Coronary artery (tissue), 2 donors: ENCODE data around the gene PITPNM1.

Experiments used
- DNase-seq: peaks from one replicate; pipeline ENCODE4 v3.0.0-alpha.2; 2017; ENCODE audit warnings: low spot score
- H3K27ac ChIP-seq, 2 donors: fragments of 200-600 bp; sonication (generic); one replicate each; pipeline ENCODE4 v1.5.1; 2016 to 2019
- H3K4me3 ChIP-seq: fragments of 200-600 bp; sonication (generic); 2 replicates; pipeline ENCODE4 v1.5.1; 2016; ENCODE audit warnings: mild to moderate bottlenecking, moderate library complexity
- CTCF ChIP-seq: fragments of 200-600 bp; sonication (generic); IDR thresholded peaks from one replicate; pipeline ENCODE4 v1.5.1; 2019; ENCODE audit warnings: antibody characterized with exemption

Gene PITPNM1

GRCh38 chr11:67458266-67458665 is 46.9 kb downstream of the PITPNM1 start:
- no peak for TF ChIP-seq CTCF
- no peak for DNase-seq
- Histone ChIP-seq H3K27ac (no peak overlapping the region), H3K4me3 (no peak overlapping the region)

DNA sequence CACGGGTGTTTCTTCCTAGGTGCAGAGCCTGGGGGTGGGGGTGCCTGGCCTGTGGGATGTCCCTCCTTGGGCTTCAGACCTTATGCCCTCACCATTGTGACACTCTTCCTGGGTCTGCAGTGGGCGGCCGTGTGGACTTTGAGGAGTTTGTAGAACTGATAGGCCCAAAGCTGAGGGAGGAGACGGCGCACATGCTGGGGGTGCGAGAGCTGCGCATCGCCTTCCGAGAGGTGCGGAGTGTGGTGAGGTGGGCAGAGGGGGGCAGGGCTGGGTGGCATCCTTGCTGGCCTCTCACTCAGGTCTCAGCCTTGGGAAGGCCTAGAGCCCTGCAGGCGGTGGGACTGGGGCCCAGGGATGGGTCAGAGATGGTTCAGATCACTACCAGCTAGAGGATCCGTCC is 47.7 kb downstream of the PITPNM1 start:
- no peak for DNase-seq
- TF ChIP-seq CTCF = no peak
- no peak overlapping the region for H3K27ac ChIP-seq
- H3K4me3 ChIP-seq = no peak overlapping the region

- no peak for TF ChIP-seq CTCF
- Histone ChIP-seq H3K27ac (no peak overlapping the region), H3K4me3 (no peak overlapping the region)
- no peak for DNase-seq
These were observed 49.0 kb downstream of the PITPNM1 start for GRCh38 chr11:67456068-67456705.

GRCh38 chr11:67455054-67455453 is 50.1 kb downstream of the PITPNM1 start, which contains the start of gene CABP4:
Gene CABP4 (plus strand): TSS chr11:67455354. CDS start chr11:67455424, 70 bp downstream.
- no peak for DNase-seq
- TF ChIP-seq CTCF = no peak
- Histone ChIP-seq H3K4me3 (no peak within 1 kb of the TSS), H3K27ac (no peak within 1 kb of the TSS)

- Histone ChIP-seq H3K27ac (no peak overlapping the region), H3K4me3 (no peak overlapping the region)
- no peak for DNase-seq
- no peak for TF ChIP-seq CTCF
These were observed 51.1 kb downstream of the PITPNM1 start for GRCh38 chr11:67453816-67454732.

- no peak for TF ChIP-seq CTCF
- Histone ChIP-seq H3K4me3 (peak within 1 kb of the TSS; percentile 44), H3K27ac (peak within 1 kb of the TSS in 1 of 2 donors; percentile 65)
- no peak for DNase-seq
These were observed 52.8 kb downstream of the PITPNM1 start, which contains the start of gene GPR152 for GRCh38 chr11:67452141-67452952. Gene GPR152 (minus strand): TSS chr11:67452729. CDS start chr11:67452724, 5 bp downstream.
